GM12891 (cell line): Measurements from ENCODE around the gene R3HDM2.

Source experiments
- PAX5 ChIP-seq: IDR thresholded peaks from 2 replicates; pipeline ENCODE4 v1.6.1; 2011; ENCODE audit warnings: low read length, moderate library complexity, mild to moderate bottlenecking; ENCODE audit not compliant: insufficient read depth, severe bottlenecking
- POLR2A ChIP-seq: IDR thresholded peaks from 2 replicates; pipeline ENCODE4 v1.6.1; 2011; ENCODE audit warnings: low read depth, low read length, control low read depth
- POLR2AphosphoS5 ChIP-seq: IDR thresholded peaks from 2 replicates; pipeline ENCODE4 v1.6.1; 2011; ENCODE audit warnings: low read depth, low read length, control low read depth
- TAF1 ChIP-seq: IDR thresholded peaks from 2 replicates; pipeline ENCODE4 v1.6.1; 2011; ENCODE audit warnings: low read depth, low read length, control low read depth

- no peak for TF ChIP-seq POLR2AphosphoS5
- TF ChIP-seq POLR2A, result no peak
- TF ChIP-seq TAF1, result no peak
- TF ChIP-seq PAX5, result no peak
Measured at GRCh38 chr12:57234571-57235016, 196.2 kb downstream of the R3HDM2 start.
